Thoracic aorta (tissue), 2 donors: ENCODE measurements around the gene EDC4. TPM values are rescaled to one million over a fixed set of nuclear protein-coding genes. Genes with fewer than 3 reads are reported as not detected.

Experiments used
- ATAC-seq: fragments of 150-250 bp; one replicate; pipeline ENCODE4 v1.8.0; 2017; ENCODE audit warnings: low read depth; ENCODE audit not compliant: insufficient number of reproducible peaks, low FRiP score
- DNase-seq: peaks from one replicate; pipeline ENCODE4 v3.0.0-alpha.2; 2020; ENCODE audit warnings: low spot score
- H3K27ac ChIP-seq, 2 donors: fragments of 200-600 bp; sonication (generic); 1 replicate in 1 of 2; 2 replicates in 1 of 2; pipeline ENCODE4 v1.5.1; 2016; ENCODE audit warnings: mild to moderate bottlenecking in 2 of 2, moderate library complexity in 2 of 2
- H3K27me3 ChIP-seq: fragments of 200-600 bp; sonication (generic); replicated peaks from 2 replicates; pipeline ENCODE4 v1.6.0; 2016; ENCODE audit warnings: mild to moderate bottlenecking; ENCODE audit not compliant: insufficient read depth
- H3K36me3 ChIP-seq: fragments of 200-600 bp; sonication (generic); one replicate; pipeline ENCODE4 v1.5.1; 2016
- H3K4me1 ChIP-seq, 2 donors: fragments of 200-600 bp; sonication (generic); 1 replicate in 1 of 2; 2 replicates in 1 of 2; pipeline versions ENCODE4 v1.5.1 to v1.6.0; 2016; ENCODE audit warnings: low read depth in 2 of 2, mild to moderate bottlenecking in 1 of 2; ENCODE audit not compliant: control insufficient read depth in 1 of 2
- H3K4me3 ChIP-seq: fragments of 200-600 bp; sonication (generic); 2 replicates; pipeline ENCODE4 v1.5.1; 2016; ENCODE audit warnings: mild to moderate bottlenecking
- H3K9me3 ChIP-seq: fragments of 200-600 bp; sonication (generic); 2 replicates; pipeline ENCODE4 v1.5.1; 2016
- total RNA-seq, 2 donors: library from RNA; depleted of rRNA; stranded (reverse); fragments of >200 nt; gene quantifications; one replicate each; pipeline versions ENCODE4 v1.1.0 to v1.2.3, GENCODE V29; 2016
- TF ChIP-seq, protein P1 (sequence below): fragments of 200-600 bp; sonication (generic); IDR thresholded peaks from one replicate; pipeline ENCODE4 v1.5.1; 2019; ENCODE audit warnings: antibody characterized with exemption

EDC4 gene
- total RNA-seq, 2 donors from 2014 or later, result 57.4 to 61.0 TPM

- peaks cover 11% of the 10 kb centered on the region for H3K36me3 ChIP-seq
- ATAC-seq, result no peak
- H3K27me3 ChIP-seq, result no peaks in the 10 kb centered on the region
- DNase-seq, result no peak
- H3K4me1 ChIP-seq, result peaks cover 34 to 56% of the 10 kb centered on the region in 2 donors
- peak overlapping the region; percentile 83 to 96 for H3K27ac ChIP-seq
- TF ChIP-seq, protein P1, sequence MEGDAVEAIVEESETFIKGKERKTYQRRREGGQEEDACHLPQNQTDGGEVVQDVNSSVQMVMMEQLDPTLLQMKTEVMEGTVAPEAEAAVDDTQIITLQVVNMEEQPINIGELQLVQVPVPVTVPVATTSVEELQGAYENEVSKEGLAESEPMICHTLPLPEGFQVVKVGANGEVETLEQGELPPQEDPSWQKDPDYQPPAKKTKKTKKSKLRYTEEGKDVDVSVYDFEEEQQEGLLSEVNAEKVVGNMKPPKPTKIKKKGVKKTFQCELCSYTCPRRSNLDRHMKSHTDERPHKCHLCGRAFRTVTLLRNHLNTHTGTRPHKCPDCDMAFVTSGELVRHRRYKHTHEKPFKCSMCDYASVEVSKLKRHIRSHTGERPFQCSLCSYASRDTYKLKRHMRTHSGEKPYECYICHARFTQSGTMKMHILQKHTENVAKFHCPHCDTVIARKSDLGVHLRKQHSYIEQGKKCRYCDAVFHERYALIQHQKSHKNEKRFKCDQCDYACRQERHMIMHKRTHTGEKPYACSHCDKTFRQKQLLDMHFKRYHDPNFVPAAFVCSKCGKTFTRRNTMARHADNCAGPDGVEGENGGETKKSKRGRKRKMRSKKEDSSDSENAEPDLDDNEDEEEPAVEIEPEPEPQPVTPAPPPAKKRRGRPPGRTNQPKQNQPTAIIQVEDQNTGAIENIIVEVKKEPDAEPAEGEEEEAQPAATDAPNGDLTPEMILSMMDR, result no peak
- H3K9me3 ChIP-seq, result no peaks in the 10 kb centered on the region
- H3K4me3 ChIP-seq, result no peak overlapping the region
Measured at GRCh38 chr16:67864594-67864993, 8.3 kb upstream of the EDC4 start.

- Histone ChIP-seq H3K27me3 (no peaks in the 10 kb centered on the region), H3K4me1 (peaks cover 34 to 62% of the 10 kb centered on the region in 2 donors), H3K4me3 (no peak overlapping the region), H3K36me3 (peaks cover 18% of the 10 kb centered on the region), H3K9me3 (no peaks in the 10 kb centered on the region), H3K27ac (peak overlapping the region in 1 of 2 donors; percentile 83)
- DNase-seq (no peak), ATAC-seq (no peak)
- TF ChIP-seq, protein P1, result no peak
Measured at GRCh38 chr16:67865318-67865717, 7.5 kb upstream of the EDC4 start.

- Histone ChIP-seq H3K9me3 (no peaks in the 10 kb centered on the region), H3K4me3 (no peak overlapping the region), H3K27me3 (no peaks in the 10 kb centered on the region), H3K36me3 (peaks cover 18% of the 10 kb centered on the region), H3K4me1 (peaks cover 22 to 43% of the 10 kb centered on the region in 2 donors), H3K27ac (peak overlapping the region in 1 of 2 donors; percentile 65)
- ATAC-seq (no peak), DNase-seq (no peak)
- TF ChIP-seq, protein P1, result no peak
Measured at GRCh38 chr16:67868290-67868689, 4.6 kb upstream of the EDC4 start.

GRCh38 chr16:67869653-67870052, 3.2 kb upstream of the EDC4 start:
- peak overlapping the region in 1 of 2 donors; percentile 65 for H3K27ac ChIP-seq

GRCh38 chr16:67871256-67871655, 1.6 kb upstream of the EDC4 start:
- Histone ChIP-seq H3K27me3 (no peaks in the 10 kb centered on the region), H3K27ac (peak overlapping the region in 1 of 2 donors; percentile 71), H3K4me3 (no peak overlapping the region), H3K36me3 (peaks cover 22% of the 10 kb centered on the region), H3K9me3 (no peaks in the 10 kb centered on the region), H3K4me1 (peaks cover 31 to 46% of the 10 kb centered on the region in 2 donors)
- DNase-seq (no peak), ATAC-seq (no peak)
- TF ChIP-seq, protein P1, result no peak

More at GRCh38 chr16:67869653-67870052, 3.2 kb upstream of the EDC4 start:
- DNase-seq (no peak), ATAC-seq (no peak)
- H3K36me3 ChIP-seq, result peaks cover 18% of the 10 kb centered on the region
- peaks cover 25 to 41% of the 10 kb centered on the region in 2 donors for H3K4me1 ChIP-seq
- no peaks in the 10 kb centered on the region for H3K27me3 ChIP-seq
- H3K4me3 ChIP-seq, result no peak overlapping the region
- TF ChIP-seq, protein P1, result no peak
- H3K9me3 ChIP-seq, result no peaks in the 10 kb centered on the region
